Activated naive CD4-positive, alpha-beta T cell treated with anti-CD3 and anti-CD28 coated beads, Interleukin-2, amount 10 ng/mL, durations not matched to agents 7 days and 5 days (primary cell): Measurements from ENCODE around the gene NHLRC2.
A peak's percentile ranks its signal among the peaks of the same experiment; 100 is the strongest.

Source experiments
- CTCF ChIA-PET: fragments of 350-600 bp; sonication (Branson Sonifier 250); formaldehyde crosslinking; loops from one replicate; lab custom pipeline; 2021; ENCODE audit warnings: antibody characterized with exemption; lab: Charles Lee
- DNase-seq: peaks from one replicate; pipeline ENCODE4 v3.0.0-alpha.2; 2020
- H3K27ac Mint-ChIP-seq: one replicate; pipeline ENCODE4 v1.8.0; 2021; ENCODE audit warnings: mild to moderate bottlenecking, moderate library complexity, mixed read lengths
- H3K27me3 Mint-ChIP-seq: one replicate; pipeline ENCODE4 v1.8.0; 2021; ENCODE audit warnings: mild to moderate bottlenecking, mixed read lengths
- H3K36me3 Mint-ChIP-seq: one replicate; pipeline ENCODE4 v1.8.0; 2021; ENCODE audit warnings: mixed read lengths
- H3K4me1 Mint-ChIP-seq: one replicate; pipeline ENCODE4 v1.8.0; 2021; ENCODE audit warnings: mixed read lengths
- H3K4me3 Mint-ChIP-seq: one replicate; pipeline ENCODE4 v1.8.0; 2021; ENCODE audit warnings: mild to moderate bottlenecking, moderate library complexity, mixed read lengths
- H3K9me3 Mint-ChIP-seq: one replicate; pipeline ENCODE4 v1.8.0; 2021; ENCODE audit warnings: mixed read lengths

The NHLRC2 gene

GRCh38 chr10:113948048-113948447, 93.6 kb downstream of the NHLRC2 start:
- CTCF ChIA-PET, result no interaction called here
- H3K4me3 Mint-ChIP-seq, result no peak overlapping the region

DNA sequence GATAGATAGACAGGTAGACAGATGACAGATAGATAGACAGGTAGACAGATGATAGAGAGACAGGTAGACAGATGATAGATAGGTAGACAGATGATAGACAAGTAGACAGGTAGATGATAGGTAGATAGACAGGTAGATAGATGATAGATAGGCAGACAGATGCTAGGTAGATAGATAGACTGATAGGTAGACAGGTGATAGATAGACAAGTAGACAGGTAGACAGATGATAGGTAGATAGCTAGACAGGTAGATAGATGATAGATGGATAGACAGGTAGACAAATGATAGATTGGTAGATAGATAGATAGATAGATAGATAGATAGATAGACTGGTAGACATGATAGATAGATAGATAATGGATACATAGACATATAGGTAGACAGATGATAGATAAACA, 95.8 kb downstream of the NHLRC2 start:
- no peak overlapping the region for H3K27ac Mint-ChIP-seq
- peaks cover 3% of the 10 kb centered on the region for H3K9me3 Mint-ChIP-seq
- peaks cover 8% of the 10 kb centered on the region for H3K4me1 Mint-ChIP-seq
- H3K27me3 Mint-ChIP-seq, result peaks cover 26% of the 10 kb centered on the region
- no peaks in the 10 kb centered on the region for H3K36me3 Mint-ChIP-seq
- H3K4me3 Mint-ChIP-seq, result no peak overlapping the region
- CTCF ChIA-PET, result interaction anchor here (1.0 to 1.1 kb wide), 2 partner anchors 11 to 145 kb away, joined by 3 read pairs; no protein-coding TSS in a partner anchor
- no peak for DNase-seq

More at GRCh38 chr10:113948048-113948447, 93.6 kb downstream of the NHLRC2 start:
- Mint-ChIP-seq H3K9me3 (no peaks in the 10 kb centered on the region), H3K27me3 (peaks cover 25% of the 10 kb centered on the region), H3K36me3 (no peaks in the 10 kb centered on the region), H3K4me1 (peaks cover 4% of the 10 kb centered on the region), H3K27ac (no peak overlapping the region)
- no peak for DNase-seq

- peaks cover 50% of the 10 kb centered on the region for H3K27me3 Mint-ChIP-seq
- H3K27ac Mint-ChIP-seq, result no peak overlapping the region
- peaks cover 6% of the 10 kb centered on the region for H3K4me1 Mint-ChIP-seq
- no peaks in the 10 kb centered on the region for H3K36me3 Mint-ChIP-seq
- CTCF ChIA-PET, result interaction anchor here (0.8 to 1.4 kb wide), 8 partner anchors 8 to 149 kb away, joined by 3 to 5 read pairs (median 3); partner anchors contain the start of gene ADRB1
- no peak for DNase-seq
- no peak overlapping the region for H3K4me3 Mint-ChIP-seq
- peaks cover 6% of the 10 kb centered on the region for H3K9me3 Mint-ChIP-seq
Observed at GRCh38 chr10:113953505-113954272, 99.2 kb downstream of the NHLRC2 start.

DNA sequence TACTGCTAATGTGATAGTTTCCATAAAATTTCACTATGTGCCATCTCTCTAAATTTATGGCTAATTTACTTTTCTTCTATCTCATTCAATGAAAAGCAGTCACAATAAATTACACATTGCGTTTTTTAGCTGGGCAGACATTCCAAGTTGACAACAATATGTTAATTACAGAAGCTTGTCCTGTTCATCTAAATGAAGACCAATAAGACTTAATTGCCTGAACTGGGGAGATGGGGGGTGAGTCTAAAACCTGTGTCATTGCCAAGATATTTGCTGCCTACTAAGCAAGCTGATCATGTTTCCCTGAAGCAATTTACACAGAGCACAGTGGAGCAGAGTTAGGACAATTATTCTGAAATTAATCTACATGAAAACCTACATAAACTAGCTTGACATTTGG, 99.9 kb downstream of the NHLRC2 start:
- peaks cover 13% of the 10 kb centered on the region for H3K4me1 Mint-ChIP-seq
- H3K27ac Mint-ChIP-seq, result no peak overlapping the region
- DNase-seq, result no peak
- peaks cover 6% of the 10 kb centered on the region for H3K9me3 Mint-ChIP-seq
- CTCF ChIA-PET, result interaction anchor here (0.8 to 1.4 kb wide), 8 partner anchors 9 to 149 kb away, joined by 3 to 5 read pairs (median 3); partner anchors contain the start of gene ADRB1
- no peaks in the 10 kb centered on the region for H3K36me3 Mint-ChIP-seq
- no peak overlapping the region for H3K4me3 Mint-ChIP-seq
- H3K27me3 Mint-ChIP-seq, result peaks cover 56% of the 10 kb centered on the region

- CTCF ChIA-PET, result no interaction called here
- peaks cover 6% of the 10 kb centered on the region for H3K9me3 Mint-ChIP-seq
- H3K36me3 Mint-ChIP-seq, result no peaks in the 10 kb centered on the region
- H3K27ac Mint-ChIP-seq, result peak overlapping the region; percentile 67
- no peak overlapping the region for H3K4me3 Mint-ChIP-seq
- H3K27me3 Mint-ChIP-seq, result peaks cover 55% of the 10 kb centered on the region
- no peak for DNase-seq
- H3K4me1 Mint-ChIP-seq, result peaks cover 39% of the 10 kb centered on the region
Observed at GRCh38 chr10:113957013-113957412, 102.6 kb downstream of the NHLRC2 start.

DNA sequence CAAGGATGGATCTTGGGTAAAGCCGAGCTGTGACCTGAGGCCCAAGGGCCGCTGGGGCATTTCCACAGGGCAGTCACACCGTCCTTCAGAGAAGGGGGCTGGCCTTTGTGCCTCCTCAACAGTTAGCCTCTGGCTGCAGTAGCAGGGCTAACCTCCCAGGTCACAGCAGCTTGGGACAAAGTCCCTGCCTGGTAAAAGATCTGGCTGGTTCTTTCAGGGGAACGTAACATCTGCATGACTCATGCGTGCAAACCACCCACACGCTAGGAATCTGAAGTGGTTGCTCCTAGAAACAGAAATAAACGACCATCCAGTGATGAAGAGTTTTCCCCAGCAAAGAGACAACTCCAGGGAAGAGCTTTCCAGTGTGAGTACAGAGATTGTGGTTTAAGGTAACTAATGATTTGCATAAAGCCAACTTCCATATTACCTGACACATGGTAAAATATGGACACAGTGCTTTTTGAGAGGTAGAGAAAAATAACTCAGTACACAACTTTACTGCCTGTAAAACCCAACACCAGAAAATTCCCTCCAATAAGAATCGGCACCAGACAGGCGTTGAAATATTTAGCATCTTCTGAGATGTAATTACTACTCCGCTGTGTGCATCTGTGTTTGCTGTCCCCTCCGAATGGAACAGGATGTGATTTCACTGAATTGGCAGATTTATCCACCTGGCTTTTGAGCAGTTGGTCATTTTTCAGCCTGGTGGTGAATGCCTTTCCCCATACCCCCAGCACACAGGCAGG, 104.3 kb downstream of the NHLRC2 start:
- Mint-ChIP-seq H3K27ac (no peak overlapping the region), H3K4me3 (no peak overlapping the region), H3K4me1 (peaks cover 42% of the 10 kb centered on the region), H3K9me3 (peaks cover 2% of the 10 kb centered on the region), H3K36me3 (peaks cover 2% of the 10 kb centered on the region), H3K27me3 (peaks cover 58% of the 10 kb centered on the region)
- no peak for DNase-seq
- CTCF ChIA-PET, result no interaction called here

DNA sequence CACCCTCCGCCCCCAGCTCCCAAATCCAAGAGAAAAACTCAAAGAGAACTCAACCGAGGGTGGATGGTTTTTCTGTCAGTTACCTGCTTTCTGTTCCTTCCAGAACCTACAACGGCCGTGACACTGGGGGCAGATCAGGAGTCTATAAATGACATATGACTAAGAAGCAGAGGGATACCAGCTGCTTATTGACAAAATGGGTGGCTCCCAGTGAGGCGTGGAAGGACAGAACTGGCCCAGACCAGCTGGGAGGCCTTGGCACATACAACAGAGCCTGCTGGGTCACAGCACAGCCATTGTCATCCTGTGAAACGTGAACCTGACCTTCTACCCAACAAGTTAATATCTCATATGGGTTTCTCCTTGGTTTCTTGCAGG, 104.9 kb downstream of the NHLRC2 start:
- Mint-ChIP-seq H3K4me1 (peaks cover 42% of the 10 kb centered on the region), H3K27me3 (peaks cover 62% of the 10 kb centered on the region), H3K27ac (no peak overlapping the region), H3K36me3 (peaks cover 2% of the 10 kb centered on the region), H3K9me3 (peaks cover 2% of the 10 kb centered on the region), H3K4me3 (no peak overlapping the region)
- CTCF ChIA-PET, result no interaction called here
- DNase-seq, result no peak

GRCh38 chr10:113960617-113961181, 106.2 kb downstream of the NHLRC2 start:
- CTCF ChIA-PET, result interaction anchor here (1.3 kb wide), 1 partner anchor 87 kb away, joined by 3 read pairs; no protein-coding TSS in a partner anchor

DNA sequence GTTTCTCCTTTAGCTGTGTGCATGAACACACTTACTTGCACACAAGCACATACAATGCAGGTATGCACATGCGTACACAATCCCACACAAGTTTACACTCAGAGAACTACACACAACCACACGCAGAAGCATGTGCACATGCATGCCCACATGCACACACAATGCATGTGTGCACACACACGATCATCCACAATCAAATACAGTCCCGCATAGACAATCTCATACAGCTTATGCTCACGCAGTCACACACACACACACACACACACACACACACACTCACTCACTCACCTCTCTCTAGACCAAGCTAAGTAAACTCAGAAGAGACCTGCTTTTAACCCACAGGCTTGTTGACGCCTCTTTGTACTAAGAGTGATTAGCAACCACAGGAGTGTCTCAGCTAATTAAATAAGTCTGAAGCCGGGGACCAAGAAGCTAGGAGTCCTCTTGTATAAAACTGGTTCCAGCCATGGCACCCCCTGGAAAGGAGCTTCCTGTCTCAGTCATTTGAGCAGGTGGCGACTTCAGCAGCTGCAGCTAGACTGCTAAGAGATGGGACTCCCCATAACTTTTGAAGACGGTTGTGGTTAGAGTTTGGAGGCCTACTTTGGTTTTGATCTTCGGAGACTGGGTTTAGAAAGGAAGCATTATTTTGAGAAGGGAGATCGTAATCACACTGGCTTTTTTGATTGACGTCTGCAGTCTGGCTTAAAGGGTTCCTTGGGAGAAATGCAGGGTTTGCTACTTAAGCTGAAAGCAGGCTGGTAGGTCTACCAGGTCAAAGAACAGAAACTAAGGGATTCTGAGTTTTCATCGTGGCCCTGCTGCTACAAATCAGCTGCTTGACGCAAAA, 106.9 kb downstream of the NHLRC2 start:
- CTCF ChIA-PET, result interaction anchor here (0.8 to 1.3 kb wide), 2 partner anchors 11 to 86 kb away, joined by 3 read pairs; no protein-coding TSS in a partner anchor
- peak overlapping the region; percentile 87 for H3K27ac Mint-ChIP-seq
- peak overlapping the region; percentile 10 for H3K4me3 Mint-ChIP-seq
- peaks cover 48% of the 10 kb centered on the region for H3K27me3 Mint-ChIP-seq
- H3K36me3 Mint-ChIP-seq, result peaks cover 2% of the 10 kb centered on the region
- peaks cover 2% of the 10 kb centered on the region for H3K9me3 Mint-ChIP-seq
- peak; percentile 85 for DNase-seq
- peaks cover 42% of the 10 kb centered on the region for H3K4me1 Mint-ChIP-seq

More at GRCh38 chr10:113960617-113961181, 106.2 kb downstream of the NHLRC2 start:
- Mint-ChIP-seq H3K9me3 (peaks cover 2% of the 10 kb centered on the region), H3K27me3 (peaks cover 54% of the 10 kb centered on the region), H3K27ac (peak overlapping the region; percentile 87), H3K36me3 (peaks cover 2% of the 10 kb centered on the region), H3K4me1 (peaks cover 42% of the 10 kb centered on the region), H3K4me3 (peak overlapping the region; percentile 10)
- peak; percentile 41 for DNase-seq

DNA sequence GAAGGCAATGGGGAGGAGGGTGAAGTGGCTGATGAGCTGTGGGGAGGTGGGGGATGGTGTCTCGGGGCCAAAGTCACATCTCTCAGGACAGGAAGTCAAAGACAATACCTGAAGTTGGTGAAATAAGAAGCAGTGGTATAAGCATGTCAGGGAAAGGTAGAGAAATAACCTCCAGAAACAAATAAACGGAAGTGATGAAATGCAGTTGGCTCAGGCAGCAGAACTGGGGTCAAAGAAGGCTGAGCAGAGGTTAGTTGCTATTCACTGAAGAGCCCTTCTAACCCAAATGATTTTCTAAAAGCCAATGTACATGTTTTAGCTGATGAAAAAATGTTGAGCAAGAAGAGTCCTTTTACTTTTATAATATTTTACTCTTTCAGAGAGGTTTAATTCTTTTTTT, 110.6 kb downstream of the NHLRC2 start:
- no peak for DNase-seq
- CTCF ChIA-PET, result no interaction called here
- no peak overlapping the region for H3K27ac Mint-ChIP-seq

DNA sequence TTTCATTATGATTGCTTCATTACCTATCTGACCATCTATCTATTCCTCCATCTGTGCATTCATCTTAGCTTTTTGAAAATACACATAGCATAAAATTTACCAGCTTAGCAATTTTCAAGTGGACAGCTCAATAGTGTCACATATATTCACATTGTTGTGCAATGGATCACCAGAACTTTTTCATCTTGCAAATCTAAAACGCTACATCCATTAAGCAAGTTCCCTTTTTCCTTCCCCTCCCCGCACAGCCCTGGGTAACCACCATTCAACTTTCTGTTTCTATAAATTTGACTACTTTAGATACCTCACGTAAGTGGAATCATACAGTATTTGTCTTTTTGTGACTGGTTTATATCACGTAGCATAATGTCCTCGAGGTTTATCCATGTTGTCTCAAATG, 111.2 kb downstream of the NHLRC2 start:
- H3K27ac Mint-ChIP-seq, result no peak overlapping the region
- H3K9me3 Mint-ChIP-seq, result peaks cover 16% of the 10 kb centered on the region
- H3K36me3 Mint-ChIP-seq, result peaks cover 10% of the 10 kb centered on the region
- CTCF ChIA-PET, result no interaction called here
- no peak overlapping the region for H3K4me3 Mint-ChIP-seq
- H3K27me3 Mint-ChIP-seq, result peaks cover 29% of the 10 kb centered on the region
- DNase-seq, result no peak
- H3K4me1 Mint-ChIP-seq, result peaks cover 20% of the 10 kb centered on the region

More for the DNA sequence above, 110.6 kb downstream of the NHLRC2 start:
- Mint-ChIP-seq H3K4me3 (no peak overlapping the region), H3K4me1 (peaks cover 26% of the 10 kb centered on the region), H3K9me3 (peaks cover 16% of the 10 kb centered on the region), H3K36me3 (peaks cover 10% of the 10 kb centered on the region), H3K27me3 (peaks cover 33% of the 10 kb centered on the region)
